K562 (cell line): ENCODE data around the gene SHISA5. TPM values are rescaled to one million over a fixed set of nuclear protein-coding genes. Genes with fewer than 3 reads are reported as not detected.

Source experiments
- BCOR ChIP-seq: fragments of 450-650 bp; IDR thresholded peaks from 2 replicates; pipeline ENCODE4 v1.6.1; 2016
- BRCA1 ChIP-seq, 2 experiments: fragments of 450-650 bp in 1 of 2; sonication (generic) in 1 of 2; formaldehyde crosslinking in 1 of 2; IDR thresholded peaks; 2 replicates each; pipeline versions ENCODE4 v1.5.0 to v1.6.1; 2017 to 2020; ENCODE audit warnings: mild to moderate bottlenecking in 1 of 2, missing genetic modification reagents in 1 of 2
- CBX1 ChIP-seq: sonication (generic); IDR thresholded peaks from 2 replicates; pipeline ENCODE4 v1.6.1; 2016; ENCODE audit warnings: antibody characterized with exemption, low read depth, mild to moderate bottlenecking
- COPS2 ChIP-seq: fragments of 450-650 bp; conservative IDR thresholded peaks from 2 replicates; pipeline ENCODE4 v1.6.1; 2016; ENCODE audit warnings: mild to moderate bottlenecking, moderate library complexity
- DPF2 ChIP-seq: fragments of 450-650 bp; IDR thresholded peaks from 2 replicates; pipeline ENCODE4 v1.6.1; 2016
- ELF1 ChIP-seq: fragments of 200-800 bp; sonication (Bioruptor generic); IDR thresholded peaks from 2 replicates; pipeline ENCODE4 v1.6.1; 2016; ENCODE audit warnings: missing genetic modification characterization, missing compliant biosample characterization
- EZH2 ChIP-seq: IDR thresholded peaks from 2 replicates; pipeline ENCODE4 v1.6.1; 2012; ENCODE audit warnings: low read depth, mild to moderate bottlenecking, inconsistent platforms, low read length, borderline replicate concordance
- GABPB2 ChIP-seq: fragments of 250-450 bp; sonication (Bioruptor Pico); conservative IDR thresholded peaks from 2 replicates; pipeline ENCODE4 v1.5.1; 2021; ENCODE audit warnings: mild to moderate bottlenecking
- LARP7 ChIP-seq: fragments of 450-650 bp; IDR thresholded peaks from 2 replicates; pipeline ENCODE4 v1.6.1; 2016
- MCM7 ChIP-seq, 2 experiments: fragments of 450-650 bp; IDR thresholded peaks; 2 replicates each; pipeline ENCODE4 v1.6.1; 2016 to 2018
- NELFE ChIP-seq: IDR thresholded peaks from 2 replicates; pipeline ENCODE4 v1.6.1; 2011; ENCODE audit warnings: mild to moderate bottlenecking; ENCODE audit not compliant: insufficient read depth, insufficient read length
- PHF20 ChIP-seq: fragments of 450-650 bp; IDR thresholded peaks from 2 replicates; pipeline ENCODE4 v1.6.1; 2018; ENCODE audit not compliant: partially characterized antibody
- RBM14 ChIP-seq: fragments of 200-400 bp; formaldehyde crosslinking; IDR thresholded peaks from 2 replicates; pipeline ENCODE4 v1.6.1; 2018; ENCODE audit warnings: low read depth, mild to moderate bottlenecking, low read length, moderate library complexity, borderline replicate concordance; ENCODE audit not compliant: insufficient read depth
- RNF2 ChIP-seq: sonication (generic); IDR thresholded peaks from 2 replicates; pipeline ENCODE4 v1.6.1; 2016
- ZNF224 ChIP-seq: sonication (generic); formaldehyde crosslinking; IDR thresholded peaks from 2 replicates; pipeline ENCODE4 v1.8.0; 2022; ENCODE audit warnings: mild to moderate bottlenecking, missing genetic modification reagents
- ZNF282 ChIP-seq: sonication (generic); formaldehyde crosslinking; IDR thresholded peaks from 2 replicates; pipeline ENCODE4 v1.8.1; 2023; ENCODE audit warnings: missing genetic modification reagents
- ZNF311 ChIP-seq: fragments of 250-450 bp; sonication (Bioruptor Pico); IDR thresholded peaks from 2 replicates; pipeline ENCODE4 v1.4.0; 2020; ENCODE audit warnings: mild to moderate bottlenecking, moderate library complexity
- ZNF75A ChIP-seq: fragments of 450-650 bp; formaldehyde crosslinking; IDR thresholded peaks from 2 replicates; pipeline ENCODE4 v1.4.0; 2020; ENCODE audit warnings: mild to moderate bottlenecking
- polyA plus RNA-seq, 8 experiments: library from polyadenylated mRNA; depleted of rRNA in 4 of 8; stranded (reverse) in 5 of 8; unstranded in 3 of 8; fragments of >200 nt; fragmentation: Nextera tagmentation in 2 of 8; fragmentation: Illumina TruSeq in 1 of 8; extraction: Ambion mirVana in 2 of 8; extraction: Trizol in 1 of 8; gene quantifications; 2 replicates each; pipeline versions ENCODE4 v1.2.1 to v1.2.3, GENCODE V29; 2011 to 2014; ENCODE audit warnings: inconsistent platforms in 1 of 8, missing spikeins in 1 of 8
- total RNA-seq, 7 experiments: library from RNA; depleted of rRNA in 6 of 7; stranded (reverse); fragments of >200 nt in 6 of 7; fragmentation: Illumina TruSeq in 2 of 7; extraction: Trizol in 2 of 7; gene quantifications; 2 replicates each; pipeline versions ENCODE4 v1.2.1 to v1.2.3, GENCODE V29; 2011 to 2021; ENCODE audit warnings: low replicate concordance in 1 of 7
- TF ChIP-seq, protein P1 (sequence below): fragments of 450-650 bp; formaldehyde crosslinking; IDR thresholded peaks from 2 replicates; pipeline ENCODE4 v1.4.0; 2022; ENCODE audit warnings: missing genetic modification characterization
- TF ChIP-seq, protein P2 (sequence below): sonication (generic); formaldehyde crosslinking; IDR thresholded peaks from 2 replicates; pipeline ENCODE4 v1.8.0; 2022; ENCODE audit warnings: mild to moderate bottlenecking, missing genetic modification reagents, borderline replicate concordance
- TF ChIP-seq, protein P3 (sequence below), 2 experiments: fragments of 450-650 bp in 1 of 2; sonication (generic) in 1 of 2; formaldehyde crosslinking in 1 of 2; IDR thresholded peaks in 1 of 2; conservative IDR thresholded peaks in 1 of 2; 2 replicates each; pipeline versions ENCODE4 v1.6.1 to v1.8.1; 2016 to 2023; ENCODE audit warnings: mild to moderate bottlenecking in 2 of 2, moderate library complexity in 2 of 2, inconsistent platforms in 1 of 2, missing genetic modification reagents in 1 of 2
- TF ChIP-seq, protein P4 (sequence below): fragments of 250-450 bp; sonication (Bioruptor Pico); IDR thresholded peaks from 2 replicates; pipeline ENCODE4 v1.9.0; 2021; ENCODE audit warnings: mild to moderate bottlenecking, inconsistent platforms

SHISA5 gene
- total and polyA plus RNA-seq, 9 of the 15 experiments (the other 6 are each of a cell fraction or from before 2014, with no cell fraction given): 8.4 to 85.8 (median 56.1) TPM

DNA sequence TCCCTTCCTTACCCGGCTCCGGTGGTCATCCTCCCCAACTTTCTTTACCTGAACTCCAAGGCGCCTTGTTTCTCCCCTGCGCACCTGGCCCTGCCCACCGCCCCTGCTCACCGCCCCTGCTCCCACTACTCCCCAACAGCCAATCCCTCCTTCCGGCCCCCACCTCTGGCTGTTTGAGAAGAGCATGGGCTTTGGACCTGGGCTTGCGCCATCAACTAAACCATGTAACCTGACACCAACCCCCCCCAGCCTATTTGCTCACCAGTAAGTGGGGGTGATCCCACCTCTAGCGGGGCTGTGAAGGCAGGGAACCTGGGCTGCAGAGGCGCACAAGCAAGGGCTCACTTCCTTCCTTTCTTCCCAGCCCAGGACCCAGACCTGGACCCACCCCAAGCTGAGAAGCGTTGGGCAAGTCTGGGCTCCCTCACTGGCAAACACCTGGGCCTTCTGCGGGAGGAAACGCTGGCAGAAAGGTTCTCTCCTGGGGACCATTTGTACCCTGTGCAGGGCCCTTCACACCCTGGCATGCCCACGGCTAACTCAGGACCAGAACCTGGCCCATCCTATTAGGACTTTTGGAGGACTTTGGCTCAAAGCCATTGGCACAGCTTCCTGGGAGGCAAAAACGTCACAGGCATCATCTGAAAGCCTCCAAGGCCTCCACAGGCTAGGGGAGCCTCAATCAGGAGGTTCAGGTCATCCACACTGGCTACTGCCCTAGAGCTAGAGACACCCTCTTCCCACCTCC lies 73.8 kb downstream of the SHISA5 start, which contains the start of gene PLXNB1 (continued):
- TF ChIP-seq, protein P1, sequence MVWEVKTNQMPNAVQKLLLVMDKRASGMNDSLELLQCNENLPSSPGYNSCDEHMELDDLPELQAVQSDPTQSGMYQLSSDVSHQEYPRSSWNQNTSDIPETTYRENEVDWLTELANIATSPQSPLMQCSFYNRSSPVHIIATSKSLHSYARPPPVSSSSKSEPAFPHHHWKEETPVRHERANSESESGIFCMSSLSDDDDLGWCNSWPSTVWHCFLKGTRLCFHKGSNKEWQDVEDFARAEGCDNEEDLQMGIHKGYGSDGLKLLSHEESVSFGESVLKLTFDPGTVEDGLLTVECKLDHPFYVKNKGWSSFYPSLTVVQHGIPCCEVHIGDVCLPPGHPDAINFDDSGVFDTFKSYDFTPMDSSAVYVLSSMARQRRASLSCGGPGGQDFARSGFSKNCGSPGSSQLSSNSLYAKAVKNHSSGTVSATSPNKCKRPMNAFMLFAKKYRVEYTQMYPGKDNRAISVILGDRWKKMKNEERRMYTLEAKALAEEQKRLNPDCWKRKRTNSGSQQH: no peak
- TF ChIP-seq RNF2 (no peak), BCOR (no peak), BRCA1 (IDR thresholded peaks at IDR 0.05) (no peak), BRCA1 (CRISPR knock-in tag; IDR thresholded peaks at IDR 0.05) (no peak), ZNF75A (CRISPR knock-in tag) (no peak), PHF20 (no peak), ZNF311 (CRISPR knock-in tag) (no peak), ZNF282 (CRISPR knock-in tag) (no peak), EZH2 (no peak), RBM14 (no peak), DPF2 (0 out of 2 replicates have a peak, but pooled peaks have one; percentile 46), CBX1 (no peak), ZNF224 (no peak), GABPB2 (no peak), ELF1 (peak; percentile 7; the same call in 1 of the 2 replicates), COPS2 (no peak), LARP7 (no peak), NELFE (no peak), MCM7 (IDR thresholded peaks at IDR 0.05) (no peak)
- TF ChIP-seq, protein P2, sequence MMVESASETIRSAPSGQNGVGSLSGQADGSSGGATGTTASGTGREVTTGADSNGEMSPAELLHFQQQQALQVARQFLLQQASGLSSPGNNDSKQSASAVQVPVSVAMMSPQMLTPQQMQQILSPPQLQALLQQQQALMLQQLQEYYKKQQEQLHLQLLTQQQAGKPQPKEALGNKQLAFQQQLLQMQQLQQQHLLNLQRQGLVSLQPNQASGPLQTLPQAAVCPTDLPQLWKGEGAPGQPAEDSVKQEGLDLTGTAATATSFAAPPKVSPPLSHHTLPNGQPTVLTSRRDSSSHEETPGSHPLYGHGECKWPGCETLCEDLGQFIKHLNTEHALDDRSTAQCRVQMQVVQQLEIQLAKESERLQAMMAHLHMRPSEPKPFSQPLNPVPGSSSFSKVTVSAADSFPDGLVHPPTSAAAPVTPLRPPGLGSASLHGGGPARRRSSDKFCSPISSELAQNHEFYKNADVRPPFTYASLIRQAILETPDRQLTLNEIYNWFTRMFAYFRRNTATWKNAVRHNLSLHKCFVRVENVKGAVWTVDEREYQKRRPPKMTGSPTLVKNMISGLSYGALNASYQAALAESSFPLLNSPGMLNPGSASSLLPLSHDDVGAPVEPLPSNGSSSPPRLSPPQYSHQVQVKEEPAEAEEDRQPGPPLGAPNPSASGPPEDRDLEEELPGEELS (CRISPR knock-in tag): no peak
- TF ChIP-seq, protein P3, sequence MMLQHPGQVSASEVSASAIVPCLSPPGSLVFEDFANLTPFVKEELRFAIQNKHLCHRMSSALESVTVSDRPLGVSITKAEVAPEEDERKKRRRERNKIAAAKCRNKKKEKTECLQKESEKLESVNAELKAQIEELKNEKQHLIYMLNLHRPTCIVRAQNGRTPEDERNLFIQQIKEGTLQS (IDR thresholded peaks at IDR 0.05): peak; percentile 40; the same call in 1 of the 2 replicates
- TF ChIP-seq, protein P3 (CRISPR knock-in tag; conservative IDR thresholded peaks at IDR 0.05): no peak
- TF ChIP-seq, protein P4, sequence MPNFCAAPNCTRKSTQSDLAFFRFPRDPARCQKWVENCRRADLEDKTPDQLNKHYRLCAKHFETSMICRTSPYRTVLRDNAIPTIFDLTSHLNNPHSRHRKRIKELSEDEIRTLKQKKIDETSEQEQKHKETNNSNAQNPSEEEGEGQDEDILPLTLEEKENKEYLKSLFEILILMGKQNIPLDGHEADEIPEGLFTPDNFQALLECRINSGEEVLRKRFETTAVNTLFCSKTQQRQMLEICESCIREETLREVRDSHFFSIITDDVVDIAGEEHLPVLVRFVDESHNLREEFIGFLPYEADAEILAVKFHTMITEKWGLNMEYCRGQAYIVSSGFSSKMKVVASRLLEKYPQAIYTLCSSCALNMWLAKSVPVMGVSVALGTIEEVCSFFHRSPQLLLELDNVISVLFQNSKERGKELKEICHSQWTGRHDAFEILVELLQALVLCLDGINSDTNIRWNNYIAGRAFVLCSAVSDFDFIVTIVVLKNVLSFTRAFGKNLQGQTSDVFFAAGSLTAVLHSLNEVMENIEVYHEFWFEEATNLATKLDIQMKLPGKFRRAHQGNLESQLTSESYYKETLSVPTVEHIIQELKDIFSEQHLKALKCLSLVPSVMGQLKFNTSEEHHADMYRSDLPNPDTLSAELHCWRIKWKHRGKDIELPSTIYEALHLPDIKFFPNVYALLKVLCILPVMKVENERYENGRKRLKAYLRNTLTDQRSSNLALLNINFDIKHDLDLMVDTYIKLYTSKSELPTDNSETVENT (CRISPR knock-in tag): no peak
